Fibroblast of the conjunctiva (primary cell): ENCODE results near the gene ACAT1.
"Not testable (repeated sequence)": the region's sequence is repeated elsewhere in the genome, so short reads cannot be mapped to it uniquely, and the experiment has no call there.

Experiments
- DNase-seq: peaks from one replicate; pipeline ENCODE4 v3.0.0-alpha.2; 2010; ENCODE audit warnings: low read depth

The ACAT1 gene

GRCh38 chr11:108147150-108147549 is 25.8 kb downstream of the ACAT1 start:
- no peak for DNase-seq

- no peak for DNase-seq
Measured at GRCh38 chr11:108148556-108148955, 27.2 kb downstream of the ACAT1 start.

GRCh38 chr11:108154591-108154990 is 33.2 kb downstream of the ACAT1 start:
- no peak for DNase-seq

- DNase-seq: no peak
Measured at GRCh38 chr11:108160970-108161566, 39.7 kb downstream of the ACAT1 start.

- DNase-seq: not testable (repeated sequence)
Measured at GRCh38 chr11:108162878-108163277, 41.5 kb downstream of the ACAT1 start.

- no peak for DNase-seq
Measured at GRCh38 chr11:108167624-108168023, 46.3 kb downstream of the ACAT1 start.

- DNase-seq: no peak
Measured at GRCh38 chr11:108170184-108170583, 48.8 kb downstream of the ACAT1 start.

GRCh38 chr11:108177570-108177969 is 56.2 kb downstream of the ACAT1 start:
- DNase-seq: no peak

- no peak for DNase-seq
Measured at GRCh38 chr11:108193725-108194124, 72.4 kb downstream of the ACAT1 start.

GRCh38 chr11:108196901-108197300 is 75.5 kb downstream of the ACAT1 start:
- DNase-seq: no peak
